Skeletal muscle tissue (tissue), 4 donors: ENCODE measurements around the gene KIF13A. TPM values are rescaled to one million over a fixed set of nuclear protein-coding genes. Genes with fewer than 3 reads are reported as not detected.
"Not testable (repeated sequence)": the region's sequence is repeated elsewhere in the genome, so short reads cannot be mapped to it uniquely, and the experiment has no call there.

Source experiments
- H3K27ac ChIP-seq: one replicate; pipeline ENCODE4 v1.7.0; 2013; ENCODE audit warnings: mild to moderate bottlenecking, low read depth, low read length, inconsistent platforms
- H3K27me3 ChIP-seq, 3 donors: one replicate each; pipeline ENCODE4 v1.7.0; 2013; ENCODE audit warnings: low read length in 3 of 3; ENCODE audit not compliant: control insufficient read depth in 3 of 3, insufficient read depth in 3 of 3
- H3K36me3 ChIP-seq, 3 donors: one replicate each; pipeline ENCODE4 v1.7.0; 2013; ENCODE audit warnings: low read length in 3 of 3; ENCODE audit not compliant: control insufficient read depth in 3 of 3, insufficient read depth in 3 of 3
- H3K4me1 ChIP-seq, 3 donors: one replicate each; pipeline ENCODE4 v1.7.0; 2013; ENCODE audit warnings: low read length in 3 of 3, mild to moderate bottlenecking in 3 of 3; ENCODE audit not compliant: control insufficient read depth in 3 of 3, insufficient read depth in 3 of 3
- H3K4me3 ChIP-seq, 3 donors: one replicate each; pipeline ENCODE4 v1.7.0; 2013; ENCODE audit warnings: low read length in 3 of 3
- H3K9ac ChIP-seq, 3 donors: one replicate each; pipeline ENCODE4 v1.7.0; 2013; ENCODE audit warnings: low read length in 3 of 3, mild to moderate bottlenecking in 3 of 3, moderate library complexity in 2 of 3, low read depth in 1 of 3
- H3K9me3 ChIP-seq, 3 donors: one replicate each; pipeline ENCODE4 v1.7.0; 2013; ENCODE audit warnings: low read length in 3 of 3; ENCODE audit not compliant: control insufficient read depth in 3 of 3
- total RNA-seq: library from RNA; depleted of rRNA; stranded (reverse); fragments of >200 nt; gene quantifications from one replicate; pipeline ENCODE4 v1.2.3, GENCODE V29; 2014
- donor health status: Osteomylitis.

KIF13A gene
- total RNA-seq, 1 donor from 2014 or later = 44.9 TPM

DNA sequence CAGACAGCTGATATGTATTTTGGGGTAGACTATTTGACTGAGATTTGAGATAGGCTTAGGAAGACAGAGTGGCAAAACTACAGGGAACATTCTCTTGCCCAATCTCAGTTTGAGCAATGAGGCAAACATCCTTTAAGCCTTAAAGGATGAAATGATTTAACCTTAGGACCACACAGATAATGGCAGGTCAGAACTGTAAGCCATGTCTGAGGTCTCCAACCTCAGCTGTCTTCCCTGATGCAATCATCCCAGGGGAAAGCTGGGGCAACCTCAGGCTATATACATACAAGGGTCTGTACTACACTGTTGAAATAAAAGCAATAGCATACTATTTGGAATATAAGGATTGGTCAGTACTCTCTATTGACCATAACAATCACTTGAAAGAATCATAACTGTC lies 196.9 kb downstream of the KIF13A start:
- Histone ChIP-seq H3K27ac (no peak overlapping the region), H3K9me3 (no peaks in the 10 kb centered on the region), H3K27me3 (no peaks in the 10 kb centered on the region), H3K9ac (no peak overlapping the region), H3K4me3 (no peak overlapping the region), H3K36me3 (peaks cover 47 to 62% (median 60%) of the 10 kb centered on the region in 3 donors), H3K4me1 (no peaks in the 10 kb centered on the region)

DNA sequence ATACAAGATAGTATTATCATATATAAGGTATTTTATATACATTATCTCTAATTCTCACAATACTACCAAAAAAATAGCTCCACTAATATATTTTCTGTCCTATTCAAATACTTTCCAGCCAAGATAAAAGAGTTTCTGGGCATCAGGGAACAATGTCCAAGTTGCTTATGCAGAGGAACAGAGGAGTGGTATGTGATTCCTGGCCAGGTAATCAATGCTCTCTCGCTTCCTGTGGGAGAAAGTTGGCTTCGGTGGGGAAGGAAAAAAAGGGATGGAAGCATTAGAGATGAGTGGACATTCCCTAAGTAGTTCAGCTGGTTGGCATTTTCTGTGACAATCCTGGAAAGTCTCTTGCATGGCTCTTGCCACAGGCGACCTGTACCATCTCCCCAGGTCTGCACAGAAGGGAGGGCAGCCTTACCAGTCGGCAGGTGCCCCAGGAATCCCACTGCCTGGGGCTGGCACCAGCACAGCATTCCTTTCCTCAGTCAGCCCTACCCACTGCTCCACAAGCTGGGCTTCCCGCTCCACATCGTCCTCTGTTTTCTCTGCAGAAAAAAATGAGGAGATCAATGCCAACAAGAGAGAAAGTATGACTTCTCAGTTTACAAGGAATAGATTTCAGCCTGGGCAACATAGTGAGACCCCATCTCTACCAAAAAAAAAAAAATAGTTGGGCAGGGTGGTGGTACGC lies 202.2 kb downstream of the KIF13A start:
- Histone ChIP-seq H3K27ac (no peak overlapping the region), H3K36me3 (peaks cover 38 to 79% (median 66%) of the 10 kb centered on the region in 3 donors), H3K4me3 (no peak overlapping the region)

GRCh38 chr6:17780061-17780460 lies 207.4 kb downstream of the KIF13A start:
- no peak overlapping the region for H3K4me3 ChIP-seq
- peaks cover 37 to 66% (median 64%) of the 10 kb centered on the region in 3 donors for H3K36me3 ChIP-seq
- H3K27me3 ChIP-seq = no peaks in the 10 kb centered on the region
- no peak overlapping the region for H3K9ac ChIP-seq
- H3K4me1 ChIP-seq = no peaks in the 10 kb centered on the region
- no peaks in the 10 kb centered on the region for H3K9me3 ChIP-seq
- H3K27ac ChIP-seq = no peak overlapping the region

More for the DNA sequence above, 202.2 kb downstream of the KIF13A start:
- Histone ChIP-seq H3K4me1 (no peaks in the 10 kb centered on the region), H3K9ac (no peak overlapping the region), H3K27me3 (no peaks in the 10 kb centered on the region), H3K9me3 (no peaks in the 10 kb centered on the region)

- Histone ChIP-seq H3K27me3 (no peaks in the 10 kb centered on the region), H3K27ac (no peak overlapping the region), H3K4me1 (no peaks in the 10 kb centered on the region), H3K9ac (no peak overlapping the region), H3K36me3 (peaks cover 32 to 72% (median 54%) of the 10 kb centered on the region in 3 donors), H3K9me3 (no peaks in the 10 kb centered on the region), H3K4me3 (no peak overlapping the region)
Observed at GRCh38 chr6:17771609-17772008, 215.8 kb downstream of the KIF13A start.

DNA sequence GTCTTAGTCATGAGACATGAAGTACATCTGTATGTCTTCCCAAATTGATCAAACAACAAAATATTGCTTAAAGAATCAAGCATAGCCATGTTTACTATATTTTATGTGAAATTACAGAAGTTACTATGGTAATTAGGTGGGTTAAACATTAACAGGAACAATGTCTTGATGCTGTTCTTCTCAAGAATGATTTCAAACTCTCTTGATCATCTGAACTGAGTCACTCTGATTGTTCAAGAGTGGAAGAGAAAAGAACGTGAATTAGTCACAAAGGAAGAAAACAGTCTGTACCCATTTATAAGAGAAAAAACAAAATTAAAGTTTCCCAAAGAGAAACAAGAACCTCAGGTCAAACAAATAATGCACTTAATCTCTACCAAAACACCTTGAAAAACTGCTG lies 218.6 kb downstream of the KIF13A start:
- Histone ChIP-seq H3K36me3 (peaks cover 33 to 72% (median 56%) of the 10 kb centered on the region in 3 donors), H3K4me1 (no peaks in the 10 kb centered on the region), H3K9ac (no peak overlapping the region), H3K27ac (no peak overlapping the region), H3K9me3 (no peaks in the 10 kb centered on the region), H3K4me3 (no peak overlapping the region), H3K27me3 (no peaks in the 10 kb centered on the region)

GRCh38 chr6:17768388-17768787 lies 219.0 kb downstream of the KIF13A start:
- Histone ChIP-seq H3K4me1 (no peaks in the 10 kb centered on the region), H3K27ac (no peak overlapping the region), H3K9ac (no peak overlapping the region), H3K36me3 (peaks cover 34 to 72% (median 58%) of the 10 kb centered on the region in 3 donors), H3K9me3 (no peaks in the 10 kb centered on the region), H3K4me3 (no peak overlapping the region), H3K27me3 (no peaks in the 10 kb centered on the region)

GRCh38 chr6:17762651-17763050 lies 224.8 kb downstream of the KIF13A start:
- Histone ChIP-seq H3K9ac (no peak overlapping the region), H3K4me3 (no peak overlapping the region), H3K4me1 (no peaks in the 10 kb centered on the region), H3K27me3 (no peaks in the 10 kb centered on the region), H3K36me3 (peaks cover 12 to 46% (median 35%) of the 10 kb centered on the region in 3 donors), H3K9me3 (no peaks in the 10 kb centered on the region), H3K27ac (no peak overlapping the region)

GRCh38 chr6:17758119-17758518 lies 229.3 kb downstream of the KIF13A start:
- Histone ChIP-seq H3K27ac (no peak overlapping the region), H3K4me1 (no peaks in the 10 kb centered on the region), H3K27me3 (no peaks in the 10 kb centered on the region), H3K36me3 (peaks cover 3 to 20% (median 17%) of the 10 kb centered on the region in 3 donors), H3K9ac (no peak overlapping the region), H3K9me3 (no peaks in the 10 kb centered on the region), H3K4me3 (no peak overlapping the region)

- no peaks in the 10 kb centered on the region for H3K27me3 ChIP-seq
- H3K27ac ChIP-seq = no peak overlapping the region
- H3K9ac ChIP-seq = no peak overlapping the region
- H3K4me1 ChIP-seq = no peaks in the 10 kb centered on the region
- H3K4me3 ChIP-seq = no peak overlapping the region
- peaks cover 0 to 5% (median 4%) of the 10 kb centered on the region in 3 donors for H3K36me3 ChIP-seq
- no peaks in the 10 kb centered on the region for H3K9me3 ChIP-seq
Observed at GRCh38 chr6:17754254-17754653, 233.2 kb downstream of the KIF13A start.

- H3K9me3 ChIP-seq, H3K27me3 ChIP-seq, H3K27ac ChIP-seq, H3K9ac ChIP-seq, H3K4me3 ChIP-seq, H3K36me3 ChIP-seq: not testable (repeated sequence)
- peaks cover 3 to 10% (median 4%) of the 10 kb centered on the region in 3 donors for H3K4me1 ChIP-seq
Observed at GRCh38 chr6:17745324-17745723, 242.1 kb downstream of the KIF13A start.
